HepG2 (cell line): Measurements from ENCODE around the gene TP63. TPM values are rescaled to one million over a fixed set of nuclear protein-coding genes. Genes with fewer than 3 reads are reported as not detected.

ENCODE experiments used
- ATAC-seq: fragments of 200-7000 bp; cut with Tn5 transposase; 3 replicates; pipeline ENCODE4 v1.9.1; 2020; ENCODE audit warnings: mild to moderate bottlenecking, moderate library complexity
- BruUV-seq: library from RNA; stranded (reverse); fragments of 400-500 nt; replicated peaks from 2 replicates; lab custom pipeline; 2021; lab: Mats Ljungman, UMichigan
- CTCF ChIA-PET: fragments of 300-600 bp; formaldehyde crosslinking; extraction: SDS; loops from one replicate; lab custom pipeline; 2021; ENCODE audit warnings: low total read pairs, inconsistent platforms, low intra/inter-chr PET ratio; lab: Yijun Ruan, JAX
- POLR2A ChIA-PET: fragments of 350-600 bp; sonication (Branson Sonifier 250); formaldehyde crosslinking; loops from one replicate; lab custom pipeline; 2020; ENCODE audit warnings: antibody characterized with exemption, inconsistent platforms; lab: Yijun Ruan, JAX
- DNase-seq: peaks from one replicate; pipeline ENCODE4 v3.0.0-alpha.2; 2015; ENCODE audit warnings: low spot score
- FAIRE-seq: peaks from 3 replicates; lab custom pipeline; 2011; peaks lifted over from hg19 to GRCh38; lab: Jason Lieb, UNC
- H2AFZ ChIP-seq: one replicate; pipeline ENCODE4 v1.6.1; 2011; ENCODE audit warnings: low read length, inconsistent platforms
- H3K27ac ChIP-seq: fragments of 300-600 bp; 3 replicates; pipeline ENCODE4 v1.8.0; 2011; ENCODE audit warnings: mixed run types, mild to moderate bottlenecking, mixed read lengths, low read length, inconsistent platforms; ENCODE audit not compliant: insufficient read depth; ENCODE audit errors: extremely low read length
- H3K27me3 ChIP-seq, 2 experiments: fragments of 200-600 bp in 1 of 2; 2 replicates in 1 of 2; 3 replicates in 1 of 2; pipeline versions ENCODE4 v1.6.0 to v1.8.0; 2011; ENCODE audit warnings: low read length in 2 of 2, mild to moderate bottlenecking in 2 of 2, moderate library complexity in 2 of 2, inconsistent platforms in 1 of 2; ENCODE audit not compliant: insufficient read depth in 2 of 2, control insufficient read depth in 1 of 2
- H3K36me3 ChIP-seq, 2 experiments: fragments of 200-600 bp in 1 of 2; replicated peaks in 1 of 2; 2 replicates in 1 of 2; 3 replicates in 1 of 2; pipeline versions ENCODE4 v1.5.1 to v1.8.0; 2011; ENCODE audit warnings: low read length in 2 of 2, inconsistent platforms in 1 of 2; ENCODE audit not compliant: insufficient read depth in 2 of 2, control insufficient read depth in 1 of 2
- H3K4me1 ChIP-seq: 2 replicates; pipeline ENCODE4 v1.5.1; 2012; ENCODE audit warnings: low read length, inconsistent platforms; ENCODE audit not compliant: insufficient read depth
- H3K4me2 ChIP-seq: 2 replicates; pipeline ENCODE4 v1.6.0; 2011; ENCODE audit warnings: low read depth, low read length, inconsistent platforms
- H3K4me3 ChIP-seq, 3 experiments: fragments of 200-600 bp in 1 of 3; sonication (generic), shearing (Covaris generic) in 1 of 3; replicated peaks in 1 of 3; 2 replicates each; pipeline ENCODE4 v1.5.1; 2011 to 2016; ENCODE audit warnings: low read length in 3 of 3, inconsistent platforms in 2 of 3, low read depth in 2 of 3, mild to moderate bottlenecking in 2 of 3, control low read depth in 1 of 3, mixed read lengths in 1 of 3; ENCODE audit not compliant: insufficient read depth in 1 of 3
- H3K79me2 ChIP-seq: one replicate; pipeline ENCODE4 v1.6.1; 2011; ENCODE audit warnings: low read length, inconsistent platforms; ENCODE audit not compliant: insufficient read depth
- H3K9ac ChIP-seq: 2 replicates; pipeline ENCODE4 v1.6.0; 2011; ENCODE audit warnings: mild to moderate bottlenecking, low read depth, low read length, inconsistent platforms; ENCODE audit not compliant: insufficient read depth
- H3K9me3 ChIP-seq: 2 replicates; pipeline ENCODE4 v1.5.1; 2012; ENCODE audit warnings: mild to moderate bottlenecking, low read length
- H4K20me1 ChIP-seq: 2 replicates; pipeline ENCODE4 v1.6.0; 2011; ENCODE audit warnings: inconsistent platforms, mild to moderate bottlenecking, low read length, moderate library complexity; ENCODE audit not compliant: insufficient read depth
- ARHGAP35 ChIP-seq: sonication (generic); formaldehyde crosslinking; IDR thresholded peaks from 2 replicates; pipeline ENCODE4 v1.9.0; 2022; ENCODE audit warnings: mild to moderate bottlenecking, inconsistent platforms, moderate library complexity, missing genetic modification reagents, borderline replicate concordance
- ARID2 ChIP-seq: sonication (generic); formaldehyde crosslinking; IDR thresholded peaks from 2 replicates; pipeline ENCODE4 v1.8.1; 2022; ENCODE audit warnings: mild to moderate bottlenecking, missing genetic modification reagents, borderline replicate concordance
- GPN1 ChIP-seq: sonication (generic); formaldehyde crosslinking; IDR thresholded peaks from 2 replicates; pipeline ENCODE4 v1.5.1; 2020; ENCODE audit warnings: missing genetic modification reagents, borderline replicate concordance
- IRF2 ChIP-seq: IDR thresholded peaks from 2 replicates; pipeline ENCODE4 v1.6.1; 2018; ENCODE audit warnings: missing genetic modification reagents, missing compliant biosample characterization
- MTA3 ChIP-seq: sonication (generic); formaldehyde crosslinking; IDR thresholded peaks from 2 replicates; pipeline ENCODE4 v1.4.0; 2020; ENCODE audit warnings: missing genetic modification reagents
- NCOA2 ChIP-seq: sonication (generic); formaldehyde crosslinking; IDR thresholded peaks from 2 replicates; pipeline ENCODE4 v1.8.0; 2022; ENCODE audit warnings: inconsistent platforms
- NFKB2 ChIP-seq: sonication (generic); formaldehyde crosslinking; IDR thresholded peaks from 2 replicates; pipeline ENCODE4 v1.4.0; 2020; ENCODE audit warnings: missing genetic modification reagents, borderline replicate concordance
- SP1 ChIP-seq, 2 experiments: fragments of 450-650 bp in 1 of 2; sonication (generic) in 1 of 2; formaldehyde crosslinking in 1 of 2; IDR thresholded peaks; 2 replicates each; pipeline versions ENCODE4 v1.4.0 to v1.6.1; 2016 to 2020; ENCODE audit warnings: missing genetic modification reagents in 1 of 2
- TERF1 ChIP-seq: sonication (generic); formaldehyde crosslinking; IDR thresholded peaks from 2 replicates; pipeline ENCODE4 v1.8.0; 2022; ENCODE audit warnings: mild to moderate bottlenecking, missing genetic modification reagents, moderate library complexity
- ZEB1 ChIP-seq: IDR thresholded peaks from 2 replicates; pipeline ENCODE4 v1.6.1; 2012; ENCODE audit warnings: mild to moderate bottlenecking, low read depth, inconsistent platforms; ENCODE audit not compliant: insufficient replicate concordance
- ZNF691 ChIP-seq: sonication (generic); formaldehyde crosslinking; IDR thresholded peaks from 2 replicates; pipeline ENCODE4 v1.4.0; 2020; ENCODE audit warnings: missing genetic modification reagents, low read depth, mild to moderate bottlenecking, borderline replicate concordance
- ZNF878 ChIP-seq: sonication (generic); formaldehyde crosslinking; IDR thresholded peaks from 2 replicates; pipeline ENCODE4 v1.8.1; 2023; ENCODE audit warnings: mild to moderate bottlenecking, missing genetic modification reagents, moderate library complexity
- WGBS: methylation state at CpG from one replicate; pipeline ENCODE4 v1.1.6; 2017; ENCODE audit warnings: low lambda C conversion rate; 5-methylcytosine and 5-hydroxymethylcytosine counted together
- in situ Hi-C: cut with HindIII; loops from 2 replicates; pipeline ENCODE4 v1.10.0; 2017; ENCODE audit warnings: low pct_unique_long_range_greater_than_20kb; ENCODE audit not compliant: extremely low pct_ligation_motif_present
- intact Hi-C: fragments of 100-400 bp; cut with micrococcal nuclease; formaldehyde crosslinking; loops from one replicate; pipeline ENCODE4 v1.10.0; 2022; ENCODE audit not compliant: unreplicated experiment
- polyA plus RNA-seq, 8 experiments: library from polyadenylated mRNA; depleted of rRNA in 3 of 8; stranded (reverse) in 7 of 8; unstranded in 1 of 8; fragments of >200 nt; fragmentation: Illumina TruSeq in 4 of 8; extraction: Trizol in 4 of 8; gene quantifications; 2 replicates each; pipeline versions ENCODE4 v1.2.1 to v1.2.3, GENCODE V29; 2011 to 2016; ENCODE audit warnings: low read depth in 4 of 8, missing spikeins in 1 of 8, mixed read lengths in 1 of 8; ENCODE audit not compliant: insufficient read depth in 1 of 8
- total RNA-seq, 5 experiments: library from RNA; depleted of rRNA; stranded (reverse); fragments of >200 nt; fragmentation: Illumina TruSeq; extraction: Trizol; gene quantifications; 2 replicates each; pipeline ENCODE4 v1.2.3, GENCODE V29; 2016; ENCODE audit warnings: low read depth in 1 of 5
- TF ChIP-seq, protein P1 (sequence below): sonication (generic); formaldehyde crosslinking; IDR thresholded peaks from 2 replicates; pipeline ENCODE4 v1.4.0; 2020; ENCODE audit warnings: missing genetic modification reagents
- TF ChIP-seq, protein P2 (sequence below): sonication (generic); formaldehyde crosslinking; IDR thresholded peaks from 2 replicates; pipeline ENCODE4 v1.8.1; 2023; ENCODE audit warnings: mild to moderate bottlenecking, inconsistent platforms, moderate library complexity, missing genetic modification reagents, borderline replicate concordance

Gene TP63
- total and polyA plus RNA-seq, 2 of the 13 experiments (the other 11 are each of a cell fraction or from before 2014, with no cell fraction given), result not detected

- H3K9ac ChIP-seq, result no peak overlapping the region
- in situ Hi-C loops (no loop called here), intact Hi-C loops (no loop called here)
- TF ChIP-seq MTA3 (CRISPR knock-in tag) (no peak), IRF2 (no peak), SP1 (IDR thresholded peaks at IDR 0.05) (no peak), SP1 (CRISPR knock-in tag; IDR thresholded peaks at IDR 0.05) (no peak), TERF1 (CRISPR knock-in tag) (no peak)
- TF ChIP-seq, protein P1, sequence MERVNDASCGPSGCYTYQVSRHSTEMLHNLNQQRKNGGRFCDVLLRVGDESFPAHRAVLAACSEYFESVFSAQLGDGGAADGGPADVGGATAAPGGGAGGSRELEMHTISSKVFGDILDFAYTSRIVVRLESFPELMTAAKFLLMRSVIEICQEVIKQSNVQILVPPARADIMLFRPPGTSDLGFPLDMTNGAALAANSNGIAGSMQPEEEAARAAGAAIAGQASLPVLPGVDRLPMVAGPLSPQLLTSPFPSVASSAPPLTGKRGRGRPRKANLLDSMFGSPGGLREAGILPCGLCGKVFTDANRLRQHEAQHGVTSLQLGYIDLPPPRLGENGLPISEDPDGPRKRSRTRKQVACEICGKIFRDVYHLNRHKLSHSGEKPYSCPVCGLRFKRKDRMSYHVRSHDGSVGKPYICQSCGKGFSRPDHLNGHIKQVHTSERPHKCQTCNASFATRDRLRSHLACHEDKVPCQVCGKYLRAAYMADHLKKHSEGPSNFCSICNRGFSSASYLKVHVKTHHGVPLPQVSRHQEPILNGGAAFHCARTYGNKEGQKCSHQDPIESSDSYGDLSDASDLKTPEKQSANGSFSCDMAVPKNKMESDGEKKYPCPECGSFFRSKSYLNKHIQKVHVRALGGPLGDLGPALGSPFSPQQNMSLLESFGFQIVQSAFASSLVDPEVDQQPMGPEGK (CRISPR knock-in tag), result no peak
- no peak overlapping the region for H3K4me3 ChIP-seq
- H2AFZ ChIP-seq, result no peak overlapping the region
- no peaks in the 10 kb centered on the region for H3K9me3 ChIP-seq
- H3K4me1 ChIP-seq, result no peaks in the 10 kb centered on the region
- ChIA-PET POLR2A (no interaction called here), CTCF (no interaction called here)
- no peak for FAIRE-seq
- H3K36me3 ChIP-seq, result no peaks in the 10 kb centered on the region
- WGBS, result 15% methylated on average over 4 of the region's 4 CpGs
- DNase-seq, result no peak
- H3K79me2 ChIP-seq, result no peaks in the 10 kb centered on the region
- no TSS peak for BruUV-seq
- H3K4me2 ChIP-seq, result no peak overlapping the region
- no peaks in the 10 kb centered on the region for H4K20me1 ChIP-seq
- no peak overlapping the region for H3K27ac ChIP-seq
- no peak for ATAC-seq
- no peaks in the 10 kb centered on the region for H3K27me3 ChIP-seq
These were observed 56.3 kb downstream of the TP63 start for GRCh38 chr3:189687475-189687874.

- FAIRE-seq, result no peak
- H3K4me2 ChIP-seq, result no peak overlapping the region
- no peaks in the 10 kb centered on the region for H3K9me3 ChIP-seq
- no peak overlapping the region for H3K27ac ChIP-seq
- POLR2A ChIA-PET, result no interaction called here
- H4K20me1 ChIP-seq, result no peaks in the 10 kb centered on the region
- ATAC-seq, result no peak
- 0% methylated on average over 1 of the region's 1 CpG for WGBS
- H3K4me3 ChIP-seq, result no peak overlapping the region
- intact Hi-C loops, result no loop called here
- H3K9ac ChIP-seq, result no peak overlapping the region
- no peaks in the 10 kb centered on the region for H3K27me3 ChIP-seq
- in situ Hi-C loops, result no loop called here
- H3K4me1 ChIP-seq, result no peaks in the 10 kb centered on the region
- no peaks in the 10 kb centered on the region for H3K79me2 ChIP-seq
- no peaks in the 10 kb centered on the region for H3K36me3 ChIP-seq
- CTCF ChIA-PET, result no interaction called here
- no peak overlapping the region for H2AFZ ChIP-seq
- no TSS peak for BruUV-seq
- DNase-seq, result no peak
- TF ChIP-seq ZEB1 (no peak), ARID2 (CRISPR knock-in tag) (no peak), NCOA2 (CRISPR knock-in tag) (no peak), GPN1 (CRISPR knock-in tag) (no peak), ARHGAP35 (CRISPR knock-in tag) (no peak), NFKB2 (CRISPR knock-in tag) (no peak), ZNF691 (CRISPR knock-in tag) (no peak), ZNF878 (CRISPR knock-in tag) (no peak)
- TF ChIP-seq, protein P2, sequence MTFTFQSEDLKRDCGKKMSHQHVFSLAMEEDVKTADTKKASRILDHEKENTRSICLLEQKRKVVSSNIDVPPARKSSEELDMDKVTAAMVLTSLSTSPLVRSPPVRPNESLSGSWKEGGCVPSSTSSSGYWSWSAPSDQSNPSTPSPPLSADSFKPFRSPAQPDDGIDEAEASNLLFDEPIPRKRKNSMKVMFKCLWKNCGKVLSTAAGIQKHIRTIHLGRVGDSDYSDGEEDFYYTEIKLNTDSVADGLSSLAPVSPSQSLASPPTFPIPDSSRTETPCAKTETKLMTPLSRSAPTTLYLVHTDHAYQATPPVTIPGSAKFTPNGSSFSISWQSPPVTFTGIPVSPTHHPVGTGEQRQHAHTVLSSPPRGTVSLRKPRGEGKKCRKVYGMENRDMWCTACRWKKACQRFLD (CRISPR knock-in tag), result no peak
These were observed 57.1 kb downstream of the TP63 start for GRCh38 chr3:189688262-189688661.
